Measurements from ENCODE around the gene JARID2.

JARID2 gene

DNA sequence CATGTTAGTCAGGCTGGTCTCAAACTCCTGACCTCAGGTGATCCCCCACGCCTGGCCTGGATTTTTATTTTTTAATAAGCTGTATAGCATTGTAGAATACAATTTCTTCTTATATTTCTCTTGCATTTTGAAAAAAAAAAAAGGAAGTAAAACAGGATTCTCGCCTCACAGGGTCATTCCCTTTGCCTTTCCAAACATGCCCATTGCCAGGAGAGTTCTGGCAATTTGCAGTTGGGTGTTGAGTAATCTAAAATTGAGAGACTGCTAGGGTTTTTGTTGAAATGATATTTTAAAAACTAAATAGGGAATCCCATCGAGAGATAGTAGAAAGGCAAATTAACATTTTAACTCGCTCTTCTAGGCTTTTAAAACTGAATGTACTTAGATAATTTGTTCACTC is 196.1 kb downstream of the JARID2 start:
- no peak for DNase-seq (ENCODE audit: low read depth)

DNA sequence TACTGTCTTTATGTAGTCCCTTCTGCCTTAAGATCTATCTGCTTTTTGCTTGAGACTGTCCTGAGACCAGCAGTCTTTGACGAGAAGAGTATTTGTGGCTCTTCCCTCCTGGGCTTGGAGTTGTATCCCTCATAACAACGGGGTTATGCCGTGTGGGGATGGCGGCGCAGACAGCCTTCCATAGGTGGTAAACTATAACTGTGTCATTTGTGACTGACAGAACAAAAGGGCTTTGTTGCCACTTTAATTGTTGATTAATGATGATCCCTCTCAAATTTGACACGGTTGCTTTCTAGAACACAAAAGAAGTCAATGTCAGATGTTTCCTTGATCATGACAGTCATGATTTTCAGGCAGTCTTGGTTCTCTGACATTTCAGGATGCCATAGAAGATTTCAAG is 196.6 kb downstream of the JARID2 start:
- DNase-seq (ENCODE audit: low read depth) = no peak

DNA sequence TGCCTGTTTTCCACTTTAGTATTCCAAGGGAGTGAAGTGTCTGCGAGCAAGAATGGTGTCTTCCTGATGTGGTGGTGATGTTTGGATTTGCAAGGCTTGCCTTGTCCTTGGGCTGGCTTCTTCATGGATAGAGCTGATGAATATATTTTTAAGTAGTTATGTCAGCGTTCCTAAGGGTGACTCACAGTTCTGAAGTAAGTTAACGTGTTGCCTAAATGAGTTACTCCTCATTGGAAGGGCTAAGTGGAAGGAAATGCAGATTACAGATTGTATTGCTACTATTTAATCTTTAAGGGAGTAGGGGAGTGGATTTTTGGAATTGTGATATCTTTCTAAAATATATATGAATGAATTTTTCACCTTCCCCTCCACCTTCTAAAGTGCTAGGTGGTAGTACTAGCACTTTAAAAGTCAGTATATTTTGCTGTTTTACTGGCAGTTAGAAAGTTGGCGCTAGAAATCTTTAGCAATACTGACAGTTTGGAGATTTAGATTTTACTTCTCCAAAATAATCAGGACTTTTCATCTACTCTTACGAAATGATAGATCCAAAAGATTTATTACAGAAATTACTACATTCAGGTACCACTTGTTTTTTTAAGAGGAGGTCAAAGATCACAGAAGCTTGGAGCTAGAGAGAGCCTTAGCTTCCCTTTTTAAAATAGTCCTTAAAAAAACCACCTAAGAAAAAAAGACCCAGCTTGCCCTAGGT is 197.4 kb downstream of the JARID2 start:
- no peak for DNase-seq (ENCODE audit: low read depth)

DNA sequence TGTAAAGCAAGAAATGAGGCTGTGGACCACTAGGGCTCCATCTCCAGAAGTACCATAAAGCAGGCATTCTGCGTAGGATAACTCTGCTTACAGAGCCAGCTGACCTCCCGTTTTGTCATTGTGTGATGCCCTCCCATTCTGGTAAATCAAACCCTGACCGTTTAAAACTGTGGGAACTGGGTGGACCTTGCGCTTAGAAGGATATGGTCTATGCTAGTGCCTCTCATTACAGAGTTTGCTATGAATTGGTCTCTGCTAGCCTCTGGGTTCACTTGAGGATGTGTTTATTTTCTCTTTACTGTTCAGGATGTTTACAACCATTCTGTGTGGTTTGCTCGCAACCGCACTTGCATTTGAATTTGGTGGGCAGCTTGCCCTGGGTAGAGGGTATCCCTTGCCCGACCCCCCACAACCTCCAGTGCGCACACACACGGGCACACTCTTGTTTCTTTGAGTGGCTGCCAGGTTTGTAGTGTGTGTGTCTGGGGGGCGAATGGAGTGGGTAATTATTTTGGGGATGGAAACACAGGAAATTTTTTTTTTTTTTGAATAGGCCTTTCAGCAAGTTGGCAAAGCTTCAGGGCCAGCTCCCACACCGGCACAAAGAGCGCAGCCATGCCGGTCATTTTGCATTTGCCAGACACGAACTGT is 198.3 kb downstream of the JARID2 start:
- DNase-seq (ENCODE audit: low read depth) = no peak

DNA sequence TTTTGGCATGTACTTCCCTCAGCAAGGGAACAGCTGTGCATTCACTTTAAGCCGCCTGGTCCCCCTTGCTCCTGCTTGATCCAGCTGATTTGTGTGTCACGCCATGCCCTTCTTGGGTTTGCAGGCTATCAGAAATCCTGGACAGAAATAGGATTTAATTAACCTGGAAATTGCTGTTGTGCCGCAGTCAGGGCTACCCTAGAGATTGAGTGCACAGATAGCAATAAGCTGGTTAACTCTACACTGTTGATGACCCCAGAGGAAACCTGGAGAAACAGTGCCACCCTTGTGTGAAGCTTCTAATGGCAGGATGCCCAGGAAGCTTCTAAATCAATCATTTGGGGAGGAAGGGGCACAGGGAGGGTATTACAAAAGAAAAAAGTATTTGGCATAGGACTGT is 199.0 kb downstream of the JARID2 start:
- DNase-seq (ENCODE audit: low read depth) = no peak

DNA sequence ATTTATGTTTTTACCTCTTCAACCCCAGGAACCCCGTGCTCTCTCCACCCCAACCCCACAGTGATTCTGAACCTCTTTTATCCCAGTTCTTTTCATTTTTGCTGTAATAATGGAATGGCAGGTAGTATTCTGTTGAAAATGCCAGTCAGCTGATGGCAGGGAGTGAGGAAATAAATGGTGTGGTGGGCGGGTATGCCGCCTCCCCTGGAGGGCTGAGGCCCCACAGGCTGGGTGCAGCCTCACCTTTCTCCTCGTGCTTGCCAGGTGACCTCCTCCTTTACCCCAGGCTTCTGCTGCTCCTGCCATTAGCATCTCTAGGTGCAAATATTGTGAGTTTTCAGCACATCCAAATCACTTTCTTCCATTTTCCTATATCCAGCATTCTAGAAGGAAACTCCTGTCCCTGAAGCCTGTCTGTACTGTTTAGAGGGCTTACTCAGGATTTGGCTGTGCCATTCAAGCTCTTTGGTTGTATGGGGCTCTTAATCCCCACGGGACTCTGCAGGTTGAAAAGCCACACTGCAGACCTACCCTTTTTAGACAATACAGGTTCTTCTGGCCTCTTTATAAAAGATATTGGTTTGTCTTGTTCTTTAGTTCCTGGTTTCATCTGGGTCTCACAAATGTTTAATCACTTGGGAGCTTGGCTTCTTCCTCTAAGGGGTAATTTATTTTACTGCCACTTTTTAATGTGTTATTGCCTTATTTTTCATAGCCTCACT is 201.8 kb downstream of the JARID2 start:
- no peak for DNase-seq (ENCODE audit: low read depth)

DNA sequence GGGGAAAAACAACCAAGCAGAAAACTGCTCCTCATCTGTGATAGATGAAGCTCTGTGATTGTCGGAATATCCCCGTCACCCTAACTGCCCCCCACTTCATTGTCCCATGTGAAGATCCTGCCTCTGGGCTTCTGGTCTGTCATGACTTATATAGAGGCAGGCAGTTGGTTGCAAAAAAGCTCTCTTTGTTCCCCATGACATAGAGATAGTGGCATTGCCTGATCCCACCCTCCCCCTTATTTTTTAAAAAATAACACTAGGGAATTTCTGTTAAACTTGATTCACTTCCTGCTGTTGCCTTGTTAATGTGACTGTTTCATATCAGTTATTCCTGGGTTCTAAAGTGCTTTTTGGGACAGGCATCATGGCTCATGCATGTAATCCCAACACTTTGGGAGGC is 203.1 kb downstream of the JARID2 start:
- DNase-seq (ENCODE audit: low read depth) = no peak

DNA sequence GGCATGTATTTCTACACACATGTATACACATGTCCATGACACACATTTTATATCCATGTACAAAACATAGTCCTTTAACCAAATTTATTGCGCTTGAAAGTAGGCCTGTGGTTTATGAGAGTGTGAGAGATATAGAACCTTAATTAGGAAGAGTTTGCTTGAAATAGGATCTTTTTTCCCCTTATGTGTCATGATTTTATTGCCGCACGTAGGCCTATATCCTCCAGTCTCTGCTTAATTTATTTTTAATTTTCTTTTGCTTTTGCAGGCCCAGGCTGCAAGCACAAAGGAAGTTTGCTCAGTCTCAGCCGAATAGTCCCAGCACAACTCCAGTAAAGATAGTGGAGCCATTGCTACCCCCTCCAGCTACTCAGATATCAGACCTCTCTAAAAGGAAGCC is 205.9 kb downstream of the JARID2 start:
- no peak for DNase-seq (ENCODE audit: low read depth)

DNA sequence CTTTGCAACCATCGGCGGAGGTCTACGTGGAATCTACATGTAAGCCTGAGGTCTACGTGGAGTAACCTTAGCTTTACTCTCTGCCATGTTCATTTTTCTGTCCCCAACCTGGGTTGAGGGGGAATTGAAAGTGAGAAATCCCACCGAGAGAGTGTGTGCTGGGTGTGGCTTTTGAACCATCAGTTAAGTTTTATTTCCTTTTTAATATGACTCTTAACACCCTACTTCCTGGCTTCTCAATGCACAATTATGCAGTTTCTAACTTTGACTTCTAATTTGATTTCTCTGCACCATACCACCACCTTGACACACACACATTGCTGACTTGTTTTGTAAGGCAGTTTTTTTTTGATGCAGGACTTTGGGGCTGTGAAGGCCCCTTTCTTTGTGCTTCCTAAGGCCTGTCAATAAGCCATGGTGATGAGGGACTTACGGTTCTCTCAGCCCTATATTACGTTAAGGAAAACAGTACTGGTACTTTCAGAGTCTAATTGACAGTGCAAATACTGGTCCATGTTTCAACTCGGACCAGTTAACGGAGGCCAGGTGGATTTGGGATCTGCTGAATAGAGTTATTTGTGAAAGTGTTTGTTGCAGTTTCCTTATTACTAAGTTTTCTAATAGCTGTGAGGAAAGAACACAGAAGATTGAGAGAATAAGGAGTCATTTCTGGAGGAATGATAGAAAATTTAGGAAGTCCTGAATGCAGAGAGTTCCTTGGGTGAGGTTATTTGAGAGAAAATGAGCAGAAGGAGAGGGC is 206.5 kb downstream of the JARID2 start:
- no peak for DNase-seq (ENCODE audit: low read depth)

DNA sequence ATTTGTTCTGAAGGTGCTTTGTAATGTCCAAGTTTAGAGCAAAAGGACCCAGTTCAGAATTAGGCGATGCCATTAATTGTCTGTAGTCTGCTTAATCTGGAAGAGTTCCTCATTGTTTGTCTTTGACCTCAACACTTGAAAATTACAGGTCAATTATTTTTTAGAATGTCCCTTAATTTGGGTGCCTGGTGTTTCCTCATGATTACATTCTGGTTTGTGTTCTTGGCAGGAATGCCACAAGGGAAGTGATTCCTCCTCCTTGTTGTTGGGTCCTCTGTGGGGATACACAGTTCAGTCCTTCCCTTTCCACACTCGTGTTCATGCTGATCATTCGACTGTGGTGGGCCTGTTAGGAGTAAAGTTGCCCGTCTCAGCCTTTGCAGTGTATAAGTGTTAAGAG is 207.3 kb downstream of the JARID2 start:
- DNase-seq (ENCODE audit: low read depth) = no peak

DNA sequence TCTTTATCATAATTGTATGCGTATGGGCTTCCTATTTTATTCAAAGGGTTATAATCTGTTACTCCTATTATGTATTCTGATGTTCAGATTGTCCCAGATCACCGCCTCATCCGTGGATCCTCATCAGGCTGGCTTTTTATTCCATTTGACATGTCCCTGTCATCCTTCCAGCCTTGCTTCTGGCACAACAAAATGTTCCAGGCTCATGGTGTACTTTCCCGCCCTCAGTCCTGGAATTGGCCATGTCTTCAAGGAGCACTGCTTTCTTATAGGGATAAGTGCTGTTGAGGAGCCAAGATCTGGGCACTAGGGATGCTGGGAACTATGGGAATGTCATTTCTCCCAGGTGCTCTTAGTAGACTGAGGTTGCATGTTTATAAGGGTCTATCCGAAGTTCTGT is 207.8 kb downstream of the JARID2 start:
- DNase-seq (ENCODE audit: low read depth) = no peak

DNA sequence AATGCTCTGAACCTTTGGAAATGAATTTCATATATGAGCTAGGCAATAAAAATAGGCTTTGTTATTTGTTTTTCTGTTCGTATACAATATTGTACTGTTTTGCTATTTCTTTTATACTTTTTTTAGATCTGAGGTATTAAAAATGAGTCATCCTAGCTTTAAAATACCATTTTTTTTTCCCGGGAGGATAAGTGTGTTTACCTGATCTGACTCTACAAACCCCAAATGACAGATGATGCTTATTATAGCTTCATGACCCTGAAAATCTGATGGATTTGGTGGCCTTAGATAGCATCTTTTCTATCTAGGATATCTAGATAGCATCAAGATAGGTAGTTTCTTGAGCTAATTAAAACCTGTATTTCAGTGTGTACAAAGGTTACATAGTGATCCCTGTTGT is 210.6 kb downstream of the JARID2 start:
- DNase-seq (ENCODE audit: low read depth) = no peak

DNA sequence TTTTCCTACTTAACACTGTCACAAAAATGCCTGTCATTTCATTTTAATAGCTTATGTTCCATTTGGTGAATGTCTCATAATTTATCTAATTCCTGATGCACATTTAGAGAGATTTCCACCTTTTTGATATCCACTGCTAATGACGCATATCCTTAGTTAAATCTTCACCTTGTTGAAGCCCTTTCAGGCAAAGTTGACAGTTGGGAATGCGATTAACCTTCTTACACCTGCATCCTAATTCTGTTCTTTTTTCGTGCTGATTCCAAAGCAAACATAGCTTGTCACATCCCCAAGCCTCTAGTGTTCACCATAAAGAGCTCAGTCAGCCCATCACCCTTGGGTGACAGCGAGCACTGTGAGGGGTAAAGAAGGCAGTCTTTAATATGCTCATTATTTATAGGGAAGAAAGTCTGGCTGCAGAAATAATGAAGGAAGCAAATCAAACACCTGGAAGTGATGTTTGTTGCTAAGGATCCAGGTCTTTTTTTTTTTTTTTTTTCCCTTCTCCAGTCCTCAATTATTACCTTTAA is 211.3 kb downstream of the JARID2 start:
- DNase-seq (ENCODE audit: low read depth) = no peak

DNA sequence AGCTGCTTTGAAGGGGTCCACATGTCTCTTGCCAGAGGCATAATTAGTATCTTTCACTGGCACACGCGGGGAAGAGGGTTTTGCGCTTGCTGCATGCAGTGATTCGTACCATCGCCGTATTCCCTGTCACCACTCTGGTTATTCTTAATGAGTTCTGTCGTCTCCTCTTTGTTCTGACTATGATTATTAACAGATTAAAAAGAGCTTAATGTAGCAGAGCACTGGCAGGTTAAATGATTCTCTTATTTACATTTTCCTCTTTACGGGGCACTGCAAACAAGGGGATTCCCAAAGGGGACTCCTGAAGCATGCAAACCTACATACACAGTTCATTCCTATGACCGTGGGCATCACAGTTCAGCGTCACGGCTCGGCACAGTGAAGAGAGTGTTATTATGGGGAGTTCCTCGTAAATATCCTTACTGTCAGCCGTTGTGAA is 212.2 kb downstream of the JARID2 start:
- DNase-seq (ENCODE audit: low read depth) = no peak

DNA sequence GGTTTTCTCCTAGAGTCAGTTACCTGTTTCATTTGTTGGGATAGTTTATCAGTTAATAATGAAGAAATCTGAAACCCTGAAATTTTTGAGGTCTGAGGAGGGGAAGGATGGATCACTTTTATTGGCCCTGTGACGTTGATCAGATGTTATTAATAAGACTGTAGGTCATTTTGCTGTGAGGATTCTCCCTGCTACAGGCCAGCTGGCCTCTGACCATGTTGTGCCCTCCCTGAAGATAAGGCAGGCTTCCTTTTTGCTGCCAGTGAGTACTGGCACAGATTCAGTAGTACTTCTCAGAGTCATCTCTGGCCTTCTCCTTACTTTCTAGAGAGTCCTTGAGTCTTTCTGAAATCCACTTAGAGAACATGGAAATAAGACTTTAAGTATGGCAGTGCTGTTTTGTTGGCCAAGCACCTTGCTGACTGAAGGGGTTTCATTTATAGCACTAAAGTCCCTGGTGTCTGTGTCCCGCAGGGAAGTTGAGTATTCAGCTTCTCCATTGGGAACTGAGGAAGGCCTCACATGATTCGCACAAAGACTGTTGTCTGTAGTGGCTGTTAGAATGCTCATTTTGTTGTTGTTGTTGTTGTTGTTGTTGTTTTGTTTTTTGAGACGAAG is 214.3 kb downstream of the JARID2 start:
- no peak for DNase-seq (ENCODE audit: low read depth)

DNA sequence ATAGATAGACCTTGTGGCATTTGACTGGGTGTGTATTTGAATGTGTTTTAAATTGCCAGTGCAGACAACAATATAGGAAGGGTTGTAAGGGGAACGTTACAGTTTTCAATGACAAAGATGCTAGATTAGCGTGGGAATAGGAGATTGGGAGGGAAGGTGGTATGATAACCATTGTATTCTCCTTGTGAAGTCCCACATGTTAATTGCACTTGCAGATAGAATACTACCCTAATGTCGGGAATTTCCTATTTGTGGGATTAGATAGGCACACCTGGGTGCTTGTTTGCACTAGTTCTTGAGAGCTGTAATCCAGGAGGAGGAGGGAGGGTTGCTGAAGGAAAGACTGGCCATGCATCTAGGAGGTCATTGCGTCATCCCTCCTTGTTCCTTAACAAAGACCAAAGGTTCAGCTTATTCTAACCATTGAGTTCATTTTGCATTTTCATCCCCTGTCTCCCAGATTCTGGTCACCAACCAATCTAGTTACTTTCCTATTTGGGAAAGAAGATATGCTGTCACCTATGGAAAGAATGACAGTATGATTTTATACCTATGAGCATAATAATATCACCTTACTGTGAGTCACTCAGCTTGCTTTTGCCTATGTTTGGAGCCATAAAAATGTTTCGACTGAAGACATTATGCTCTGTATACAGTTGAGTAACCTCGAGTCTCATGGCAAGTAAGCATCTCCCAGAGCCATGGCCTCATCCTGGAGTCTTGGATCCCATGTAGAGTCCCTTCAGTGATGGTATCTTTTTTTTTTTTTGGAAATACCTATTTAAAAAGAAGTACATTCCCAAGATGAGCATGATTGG is 215.5 kb downstream of the JARID2 start:
- DNase-seq (ENCODE audit: low read depth) = no peak

DNA sequence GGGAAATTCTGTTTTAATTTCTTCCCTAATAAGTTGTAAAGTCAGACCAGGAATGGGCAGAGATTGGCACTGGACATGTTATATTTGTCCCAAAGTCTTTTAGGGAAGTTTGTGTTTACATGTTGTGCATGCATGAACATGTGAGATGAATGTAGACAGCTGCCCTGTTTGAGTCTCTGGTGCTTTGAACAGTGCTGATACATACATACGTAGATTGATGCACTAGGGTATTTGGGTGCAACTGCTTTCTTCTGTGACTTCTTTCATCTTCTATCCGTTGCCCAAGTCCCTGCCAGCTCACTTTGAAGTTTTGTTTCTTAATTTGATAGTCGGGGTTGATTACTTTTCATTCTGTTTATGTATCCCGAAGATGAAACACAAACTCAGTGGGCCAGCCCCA is 216.4 kb downstream of the JARID2 start:
- DNase-seq (ENCODE audit: low read depth) = no peak

DNA sequence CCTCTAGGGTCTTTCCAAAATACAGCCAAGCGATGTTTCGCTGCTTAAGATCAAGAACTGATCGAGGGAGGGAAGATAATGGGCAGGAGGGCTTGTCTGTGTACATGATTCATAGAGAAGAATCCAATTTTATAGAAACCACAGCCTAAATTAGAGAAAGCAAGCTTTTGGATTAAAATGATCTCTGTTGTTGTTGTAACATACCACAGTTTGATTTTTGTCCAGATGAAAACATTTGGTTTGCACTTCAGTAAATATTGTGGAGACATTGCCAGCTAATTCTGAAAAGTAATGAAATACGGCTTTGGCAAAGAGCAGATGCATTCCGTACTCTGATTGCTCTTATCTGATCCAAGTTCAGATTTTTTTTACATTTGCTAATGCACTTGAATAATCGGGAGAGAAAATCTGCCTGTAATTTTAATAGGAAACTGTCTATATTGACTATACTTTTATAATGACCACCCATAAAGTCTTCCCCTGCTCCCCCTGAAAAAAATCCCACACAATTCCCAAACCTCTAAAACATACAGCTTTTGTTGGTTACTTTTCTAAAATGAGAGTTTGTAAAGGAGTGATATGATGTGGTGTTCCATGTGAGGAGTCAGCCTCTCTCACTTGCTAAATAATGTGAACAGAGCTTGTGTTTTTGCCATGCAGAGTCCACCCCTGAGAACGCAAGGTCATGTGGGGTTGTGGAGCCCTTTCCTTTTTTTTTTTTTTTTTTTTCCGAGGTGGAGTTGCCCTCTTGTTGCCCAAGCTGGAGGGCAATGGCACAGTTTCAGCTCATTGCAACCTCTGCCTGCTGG is 217.1 kb downstream of the JARID2 start:
- no peak for DNase-seq (ENCODE audit: low read depth)

DNA sequence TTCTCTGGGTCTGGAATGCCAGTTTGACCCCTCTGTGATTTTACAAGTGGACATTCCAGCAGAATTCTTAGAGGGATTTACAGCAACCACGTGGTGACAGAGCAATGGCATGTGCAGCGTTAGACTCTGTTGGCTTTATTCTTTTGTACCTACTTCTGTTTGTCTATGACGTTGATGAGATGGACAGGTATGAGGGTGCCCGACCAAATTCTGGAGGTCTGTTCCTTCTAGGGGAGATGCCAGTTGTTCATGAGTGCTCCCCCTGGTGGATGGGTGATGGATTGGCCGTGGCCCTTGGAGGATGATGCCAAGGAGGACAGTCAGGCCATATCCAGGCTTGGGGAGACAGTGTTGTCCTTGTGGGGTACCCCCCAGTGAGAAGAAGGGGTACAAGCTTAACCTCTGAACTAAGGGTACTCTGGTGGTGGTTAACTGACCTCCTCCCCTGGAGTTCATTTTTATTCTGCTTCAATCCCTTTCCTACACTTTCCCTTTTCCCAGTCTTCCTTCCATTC is 218.4 kb downstream of the JARID2 start:
- peak; percentile 32 for DNase-seq (ENCODE audit: low read depth)

DNA sequence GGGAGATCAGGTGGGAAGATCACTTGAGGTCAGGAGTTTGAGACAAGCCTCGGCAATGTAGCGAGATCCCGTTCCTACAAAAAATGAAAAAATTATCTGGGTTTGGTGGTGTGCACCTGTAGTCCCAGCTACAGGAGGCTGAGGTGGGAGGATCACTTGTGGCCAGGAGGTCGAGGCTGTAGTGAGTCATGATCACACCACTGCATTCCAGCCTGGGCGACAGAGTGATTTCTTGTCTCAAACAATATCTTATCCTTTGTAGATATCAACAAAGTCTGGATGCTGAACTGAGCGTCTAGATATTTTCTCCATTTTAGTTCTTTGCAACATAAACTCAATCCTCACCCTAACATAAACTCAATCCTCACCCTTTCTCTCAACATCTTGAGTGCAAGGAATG is 219.3 kb downstream of the JARID2 start:
- DNase-seq (ENCODE audit: low read depth) = no peak

Data from activated T-helper 1 cell treated with Interleukin-2 at 50 U/mL for 16 hours (primary cell).